DMS 273 (cell line): Measurements from ENCODE around the gene RGL4.
"Not testable (repeated sequence)": the region's sequence is repeated elsewhere in the genome, so short reads cannot be mapped to it uniquely, and the experiment has no call there.

Experiments
- DNase-seq: peaks from one replicate; lab custom pipeline; 2025; ENCODE audit not compliant: unreplicated experiment; lab: John Stamatoyannopoulos, UW

The RGL4 gene

DNA sequence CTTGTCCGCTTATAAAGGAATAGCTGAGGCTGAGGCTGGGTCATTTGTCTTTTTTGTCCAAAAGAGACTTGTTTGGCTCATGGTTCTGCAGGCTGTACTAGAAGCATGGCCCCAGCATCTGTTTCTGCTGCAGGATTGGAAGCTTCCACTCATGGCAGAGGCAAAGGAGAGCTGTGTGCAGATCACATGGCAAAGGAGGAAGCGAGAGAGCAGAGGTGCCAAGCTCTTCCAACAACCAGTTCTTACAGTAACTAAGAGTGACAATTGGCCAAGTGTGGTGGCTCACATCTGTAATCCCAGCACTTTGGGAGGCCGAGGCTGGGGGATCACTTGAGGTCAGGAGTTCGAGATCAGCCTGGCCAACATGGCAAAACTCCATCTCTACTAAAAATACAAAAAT is 37.3 kb downstream of the RGL4 start:
- DNase-seq, result not testable (repeated sequence)

DNA sequence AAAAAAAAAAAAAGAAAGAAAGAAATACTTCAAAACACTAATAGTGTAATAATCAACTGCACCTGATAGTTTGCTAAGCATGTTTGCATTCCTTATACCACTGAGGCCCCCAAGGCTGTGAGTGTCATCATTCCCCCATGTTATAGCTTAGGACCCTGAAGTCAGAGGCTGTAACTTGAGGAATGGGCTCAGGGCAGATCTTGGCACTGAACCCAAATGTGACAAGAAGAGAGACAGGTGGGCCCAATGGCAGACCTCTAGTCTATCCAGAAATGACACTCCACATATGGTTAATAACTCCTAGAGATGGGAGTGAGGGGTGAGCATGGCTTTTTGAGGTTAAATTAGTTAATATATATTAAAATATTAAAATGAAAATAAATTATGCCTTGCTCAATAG is 46.9 kb downstream of the RGL4 start:
- no peak for DNase-seq

DNA sequence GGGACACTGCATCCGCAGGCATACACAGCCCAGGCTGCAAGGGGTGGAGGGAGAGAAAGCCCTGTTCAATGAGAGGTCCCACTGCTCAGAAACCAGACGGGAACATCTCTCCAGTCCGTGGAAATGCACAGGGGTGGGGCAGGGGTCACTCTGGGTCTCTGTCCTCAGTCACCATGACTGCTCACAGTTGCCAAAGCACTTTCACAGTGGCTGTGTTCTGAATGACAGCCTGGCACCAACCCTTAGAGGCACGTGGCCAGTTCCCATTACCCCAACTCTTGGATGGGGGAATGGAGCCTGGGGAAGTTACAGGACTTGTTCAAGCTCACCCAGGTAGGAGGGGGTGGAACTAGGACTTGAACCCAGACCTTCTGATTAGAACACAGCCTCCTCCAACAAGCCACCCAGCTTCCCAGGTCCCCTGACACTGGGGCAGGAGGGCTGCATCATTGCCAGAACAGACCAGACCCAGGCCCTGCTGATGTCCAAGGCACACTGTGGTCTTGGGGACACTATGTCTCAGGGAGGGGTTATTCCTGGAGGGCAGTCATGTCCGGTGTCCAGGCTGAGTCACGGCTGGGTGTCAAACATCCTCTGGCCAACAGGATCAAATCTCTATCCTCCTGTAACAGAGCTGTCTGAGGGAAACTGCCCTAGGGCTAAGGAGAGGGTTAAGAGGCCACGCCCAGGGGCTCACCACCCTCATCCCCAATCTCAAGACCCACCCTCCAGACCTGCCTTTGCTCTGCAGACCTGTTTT is 51.9 kb downstream of the RGL4 start:
- no peak for DNase-seq

DNA sequence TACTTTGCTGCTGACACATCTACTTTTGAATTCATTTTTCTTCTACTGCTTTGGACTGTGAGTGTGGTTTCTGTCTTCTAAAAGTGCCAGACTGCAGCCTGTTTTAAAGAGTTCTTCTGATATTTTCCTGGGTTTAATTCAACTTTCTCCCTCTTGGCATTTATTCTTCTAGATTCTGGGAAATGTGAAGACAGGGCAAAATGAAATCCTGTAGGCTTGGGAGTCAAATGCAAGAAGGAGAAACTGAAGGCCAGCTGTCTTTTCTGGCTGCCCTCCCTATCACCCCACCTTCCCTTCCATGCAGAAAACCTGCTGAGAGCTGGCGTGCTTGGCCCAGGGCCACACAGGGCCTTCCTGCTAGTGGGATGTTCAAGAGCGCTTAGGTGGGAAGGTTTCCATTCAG is 52.5 kb downstream of the RGL4 start:
- DNase-seq, result peak; percentile 78

DNA sequence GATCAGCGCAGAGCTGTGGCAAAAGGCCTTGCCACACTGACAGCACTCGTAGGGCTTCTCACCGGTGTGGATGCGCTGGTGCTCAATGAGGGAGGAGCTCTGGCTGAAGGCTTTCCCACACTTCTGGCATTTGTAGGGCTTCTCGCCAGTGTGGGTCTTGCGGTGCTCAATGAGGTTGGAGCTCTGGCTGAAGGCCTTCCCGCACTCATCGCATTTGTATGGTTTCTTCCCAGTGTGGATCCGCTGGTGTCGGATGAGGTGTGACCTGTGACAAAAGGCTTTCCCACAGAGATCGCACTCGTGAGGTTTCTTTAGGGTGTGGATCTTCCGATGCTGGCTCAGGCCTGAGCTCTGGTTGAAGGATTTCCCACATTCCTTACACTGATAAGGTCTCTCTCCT is 53.2 kb downstream of the RGL4 start:
- no peak for DNase-seq

DNA sequence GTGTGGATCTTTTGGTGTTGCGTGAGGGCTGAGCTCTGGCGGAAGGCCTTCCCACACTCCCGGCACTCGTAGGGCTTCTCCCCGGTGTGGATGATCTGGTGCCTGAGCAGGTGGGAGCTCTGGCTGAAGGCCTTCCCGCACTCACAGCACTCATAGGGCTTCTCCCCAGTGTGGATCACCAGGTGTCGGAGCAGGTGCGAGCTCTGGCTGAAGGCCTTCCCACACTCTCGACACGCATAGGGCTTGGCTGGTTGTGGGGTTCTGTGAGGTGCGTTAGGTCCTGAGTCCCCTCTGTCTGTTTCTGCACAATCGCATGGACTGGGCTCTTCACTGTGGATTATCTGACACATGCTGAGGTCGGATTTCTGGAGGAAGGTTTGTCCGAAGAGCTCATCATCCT is 53.7 kb downstream of the RGL4 start:
- no peak for DNase-seq

DNA sequence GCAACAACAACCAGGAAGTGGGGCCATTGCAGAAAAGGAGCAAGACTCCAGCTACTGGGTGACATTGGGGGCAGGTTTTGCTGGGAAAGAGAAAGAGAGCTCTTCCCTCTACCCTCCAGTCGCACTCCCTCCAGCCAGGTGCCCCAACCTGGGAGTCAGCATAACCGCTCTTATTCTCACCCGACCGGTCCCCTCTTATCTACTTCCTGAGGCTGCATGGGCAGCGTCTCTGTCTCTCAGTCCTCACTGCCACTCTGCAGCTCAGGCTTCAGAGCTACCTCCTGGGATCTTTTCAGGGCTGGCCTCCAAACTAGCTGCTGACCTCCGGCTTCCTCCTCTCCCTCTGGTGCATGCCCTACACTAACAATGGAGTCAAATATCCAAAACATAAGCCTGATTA is 55.0 kb downstream of the RGL4 start:
- no peak for DNase-seq
